HCT116 (cell line): ENCODE data around the gene IVD. TPM values are rescaled to one million over a fixed set of nuclear protein-coding genes. Genes with fewer than 3 reads are reported as not detected.

Experiments used
- ATAC-seq: fragments of 200-7000 bp; cut with Tn5 transposase; 2 replicates; pipeline ENCODE4 v1.9.1; 2020; ENCODE audit warnings: mild to moderate bottlenecking, moderate library complexity
- BruUV-seq: library from RNA; stranded (reverse); fragments of 400-500 nt; replicated peaks from 2 replicates; lab custom pipeline; 2021; lab: Mats Ljungman, UMichigan
- CTCF ChIA-PET: fragments of 300-600 bp; sonication (Branson Sonifier 250); formaldehyde crosslinking; loops from one replicate; lab custom pipeline; 2021; ENCODE audit warnings: antibody characterized with exemption; lab: Charles Lee
- POLR2A ChIA-PET: fragments of 300-600, 350-600 bp; sonication (Branson Sonifier 250); formaldehyde crosslinking; loops from one replicate; lab custom pipeline; 2021; ENCODE audit warnings: antibody characterized with exemption; lab: Charles Lee
- RAD21 ChIA-PET, 2 experiments: fragments of 300-600 bp; sonication (Branson Sonifier 250); formaldehyde crosslinking; loops; one replicate each; lab custom pipeline; 2023; ENCODE audit warnings: low total read pairs in 2 of 2; ENCODE audit not compliant: uncharacterized antibody in 2 of 2, unreplicated experiment in 2 of 2, low non-redundant PET in 1 of 2; lab: Charles Lee
- DNase-seq: peaks from one replicate; pipeline ENCODE4 v3.0.0-alpha.2; 2010; ENCODE audit warnings: low read depth, low spot score
- H2AFZ ChIP-seq: fragments of 200-600 bp; shearing (Covaris generic), sonication (generic); 2 replicates; pipeline ENCODE4 v1.6.1; 2017; ENCODE audit warnings: low read depth, mixed run types, mixed read lengths, antibody characterized with exemption, low read length; ENCODE audit not compliant: poor library complexity, severe bottlenecking
- H3K27ac ChIP-seq: 2 replicates; pipeline ENCODE4 v1.5.1; 2012; ENCODE audit warnings: low read depth, low read length
- H3K27me3 ChIP-seq: fragments of 200-600 bp; sonication (generic); 2 replicates; pipeline ENCODE4 v1.6.1; 2016; ENCODE audit warnings: mixed run types, low read length, mixed read lengths; ENCODE audit not compliant: insufficient read depth
- H3K36me3 ChIP-seq, 2 experiments: fragments of 200-500 bp in 1 of 2; fragments of 200-600 bp in 1 of 2; sonication (Bioruptor generic) in 1 of 2; sonication (generic) in 1 of 2; 2 replicates each; pipeline versions ENCODE4 v1.5.1 to v1.6.1; 2014 to 2016; ENCODE audit warnings: low read length in 2 of 2, inconsistent platforms in 1 of 2, mixed read lengths in 1 of 2, mixed run types in 1 of 2; ENCODE audit not compliant: insufficient read depth in 2 of 2, control insufficient read depth in 1 of 2
- H3K4me1 ChIP-seq, 2 experiments: fragments of 200-600 bp in 1 of 2; sonication (generic) in 1 of 2; 2 replicates each; pipeline versions ENCODE4 v1.5.1 to v1.6.1; 2012 to 2017; ENCODE audit warnings: low read length in 2 of 2, inconsistent platforms in 1 of 2, mild to moderate bottlenecking in 1 of 2, mixed read lengths in 1 of 2, mixed run types in 1 of 2, moderate library complexity in 1 of 2; ENCODE audit not compliant: insufficient read depth in 2 of 2, control insufficient read depth in 1 of 2
- H3K4me2 ChIP-seq: fragments of 200-600 bp; sonication (generic); 2 replicates; pipeline ENCODE4 v1.6.1; 2017; ENCODE audit warnings: mixed run types, low read length, mixed read lengths
- H3K4me3 ChIP-seq, 2 experiments: fragments of 200-600 bp in 1 of 2; sonication (generic) in 1 of 2; replicated peaks in 1 of 2; 2 replicates each; pipeline ENCODE4 v1.5.1; 2011 to 2016; ENCODE audit warnings: low read length in 2 of 2, control low read depth in 1 of 2, low read depth in 1 of 2, mild to moderate bottlenecking in 1 of 2, mixed read lengths in 1 of 2, mixed run types in 1 of 2
- H3K79me2 ChIP-seq: fragments of 200-600 bp; sonication (generic); 2 replicates; pipeline ENCODE4 v1.6.1; 2017; ENCODE audit warnings: mild to moderate bottlenecking, mixed run types, low read length, moderate library complexity, mixed read lengths; ENCODE audit not compliant: insufficient read depth
- H3K9ac ChIP-seq: fragments of 200-600 bp; sonication (generic); 2 replicates; pipeline ENCODE4 v1.6.1; 2016; ENCODE audit warnings: low read length, mixed read lengths
- H3K9me2 ChIP-seq: fragments of 200-600 bp; sonication (generic), shearing (Covaris generic); 2 replicates; pipeline ENCODE4 v1.6.1; 2017; ENCODE audit warnings: mixed run types, mild to moderate bottlenecking, moderate library complexity; ENCODE audit not compliant: insufficient read depth
- H3K9me3 ChIP-seq, 2 experiments: fragments of 200-500 bp in 1 of 2; fragments of 200-600 bp in 1 of 2; sonication (Bioruptor generic) in 1 of 2; sonication (generic) in 1 of 2; 2 replicates each; pipeline ENCODE4 v1.6.1; 2014 to 2017; ENCODE audit warnings: low read length in 2 of 2, mixed read lengths in 2 of 2, inconsistent platforms in 1 of 2, low read depth in 1 of 2, mild to moderate bottlenecking in 1 of 2, mixed run types in 1 of 2, moderate library complexity in 1 of 2; ENCODE audit not compliant: control insufficient read depth in 1 of 2, insufficient read depth in 1 of 2
- H4K20me1 ChIP-seq: fragments of 200-600 bp; sonication (generic), shearing (Covaris generic); 2 replicates; pipeline ENCODE4 v1.6.1; 2017; ENCODE audit warnings: mixed run types, mild to moderate bottlenecking, moderate library complexity; ENCODE audit not compliant: insufficient read depth
- ATF3 ChIP-seq: IDR thresholded peaks from 2 replicates; pipeline ENCODE4 v1.6.1; 2012
- CBX3 ChIP-seq: IDR thresholded peaks from 2 replicates; pipeline ENCODE4 v1.6.1; 2012; ENCODE audit warnings: low read depth
- CEBPB ChIP-seq: IDR thresholded peaks from 2 replicates; pipeline ENCODE4 v1.6.1; 2012; ENCODE audit warnings: low read depth
- EGR1 ChIP-seq: IDR thresholded peaks from 2 replicates; pipeline ENCODE4 v1.6.1; 2012; ENCODE audit warnings: low read depth
- ELF1 ChIP-seq: IDR thresholded peaks from 2 replicates; pipeline ENCODE4 v1.6.1; 2012; ENCODE audit warnings: low read depth, borderline replicate concordance
- EZH2 ChIP-seq: fragments of 200-600 bp; sonication (generic); IDR thresholded peaks from 2 replicates; pipeline ENCODE4 v1.6.1; 2017; ENCODE audit warnings: antibody characterized with exemption, mixed run types
- FOSL1 ChIP-seq: IDR thresholded peaks from 2 replicates; pipeline ENCODE4 v1.6.1; 2012; ENCODE audit warnings: low read depth
- POLR2A ChIP-seq: IDR thresholded peaks from 2 replicates; pipeline ENCODE4 v1.7.0; 2011; ENCODE audit warnings: borderline replicate concordance; ENCODE audit not compliant: insufficient read depth, insufficient read length; ENCODE audit errors: extremely low read depth
- POLR2AphosphoS5 ChIP-seq: IDR thresholded peaks from 2 replicates; pipeline ENCODE4 v1.6.1; 2011; ENCODE audit warnings: mild to moderate bottlenecking, low read depth, low read length, moderate library complexity
- REST ChIP-seq: IDR thresholded peaks from 2 replicates; pipeline ENCODE4 v1.6.1; 2012; ENCODE audit warnings: low read depth
- SIN3A ChIP-seq: IDR thresholded peaks from 2 replicates; pipeline ENCODE4 v1.6.1; 2012; ENCODE audit warnings: low read depth
- SP1 ChIP-seq: IDR thresholded peaks from 2 replicates; pipeline ENCODE4 v1.6.1; 2012; ENCODE audit warnings: low read depth
- SRF ChIP-seq: IDR thresholded peaks from 2 replicates; pipeline ENCODE4 v1.6.1; 2012; ENCODE audit warnings: low read depth
- TCF7L2 ChIP-seq: IDR thresholded peaks from 2 replicates; pipeline ENCODE4 v1.7.0; 2011; ENCODE audit warnings: borderline replicate concordance, inconsistent platforms; ENCODE audit not compliant: insufficient read depth, insufficient read length; ENCODE audit errors: extremely low read depth
- YY1 ChIP-seq: IDR thresholded peaks from 2 replicates; pipeline ENCODE4 v1.6.1; 2011; ENCODE audit warnings: low read length, low read depth, moderate library complexity, mild to moderate bottlenecking; ENCODE audit not compliant: insufficient replicate concordance; ENCODE audit errors: extremely low read depth
- ZNF274 ChIP-seq: fragments of 200-500 bp; sonication (Bioruptor generic); IDR thresholded peaks from 2 replicates; pipeline ENCODE4 v1.6.1; 2014; ENCODE audit warnings: mild to moderate bottlenecking, low read depth, low read length, inconsistent platforms
- intact Hi-C: fragments of 100-400 bp; cut with micrococcal nuclease; formaldehyde crosslinking; loops from 2 replicates; pipeline ENCODE4 v1.10.0; 2022
- total RNA-seq: library from RNA; stranded (reverse); gene quantifications from one replicate; pipeline ENCODE4 v1.2.1, GENCODE V29; 2021; ENCODE audit not compliant: unreplicated experiment

IVD gene
- total RNA-seq, 1 experiment from 2014 or later = 65.6 TPM

GRCh38 chr15:40355976-40356585 is 49.5 kb upstream of the IVD start:
- Histone ChIP-seq H2AFZ (no peak overlapping the region), H3K9ac (no peak overlapping the region), H3K27ac (no peak overlapping the region), H3K9me3 (no peaks in the 10 kb centered on the region), H3K27me3 (no peaks in the 10 kb centered on the region), H3K4me3 (no peak overlapping the region), H3K4me2 (no peak overlapping the region), H4K20me1 (no peaks in the 10 kb centered on the region), H3K36me3 (no peaks in the 10 kb centered on the region), H3K79me2 (no peaks in the 10 kb centered on the region), H3K4me1 (peaks cover 17 to 30% of the 10 kb centered on the region in 2 experiments), H3K9me2 (no peaks in the 10 kb centered on the region)
- TF ChIP-seq YY1 (no peak), ZNF274 (no peak), FOSL1 (no peak), ATF3 (no peak), CBX3 (no peak), CEBPB (no peak), EGR1 (no peak), SP1 (no peak), TCF7L2 (no peak), EZH2 (no peak), SIN3A (no peak), POLR2A (no peak), REST (no peak), ELF1 (no peak), SRF (no peak), POLR2AphosphoS5 (no peak)
- intact Hi-C loops = no loop called here
- BruUV-seq = no TSS peak
- CTCF ChIA-PET = interaction anchor here (1.5 to 5.2 kb wide), 2 partner anchors 12 to 14 kb away, joined by 3 to 22 read pairs; no protein-coding TSS in a partner anchor
- DNase-seq (no peak), ATAC-seq (no peak)
- RAD21 ChIA-PET = interaction anchor here in 1 of 2 experiments (0.9 kb wide), 1 partner anchor 12 kb away, joined by 3 read pairs; no protein-coding TSS in a partner anchor
- POLR2A ChIA-PET = interaction anchor here (1.1 kb wide), 1 partner anchor 15 kb away, joined by 3 read pairs; the partner anchor contains the start of gene CCDC9B
